GM12878 (cell line): ENCODE measurements around the gene AMELX. TPM values are rescaled to one million over a fixed set of nuclear protein-coding genes. Genes with fewer than 3 reads are reported as not detected.

Source experiments
- ATAC-seq: fragments of 200-7000 bp; cut with Tn5 transposase; 3 replicates; pipeline ENCODE4 v1.9.1; 2020; ENCODE audit warnings: mild to moderate bottlenecking, moderate library complexity
- BruUV-seq: library from RNA; stranded (reverse); fragments of 400-500 nt; replicated peaks from 2 replicates; lab custom pipeline; 2021; lab: Mats Ljungman, UMichigan
- CTCF ChIA-PET: fragments of 300-600 bp; sonication (Branson Sonifier 250); formaldehyde crosslinking; extraction: SDS; loops from one replicate; lab custom pipeline; 2021; ENCODE audit warnings: inconsistent platforms; lab: Yijun Ruan, JAX
- POLR2A ChIA-PET: fragments of 350-600 bp; formaldehyde crosslinking; extraction: SDS; loops from one replicate; lab custom pipeline; 2021; ENCODE audit warnings: inconsistent platforms; lab: Charles Lee
- RAD21 ChIA-PET: fragments of 300-600 bp; sonication (Branson Sonifier 250); formaldehyde crosslinking; loops from one replicate; lab custom pipeline; 2023; ENCODE audit warnings: antibody characterized with exemption; ENCODE audit not compliant: unreplicated experiment; lab: Charles Lee
- SMC1A ChIA-PET: fragments of 300-600 bp; sonication (Branson Sonifier 250); formaldehyde crosslinking; loops from one replicate; lab custom pipeline; 2023; ENCODE audit not compliant: unreplicated experiment, uncharacterized antibody; lab: Charles Lee
- DNase-seq: peaks from one replicate; pipeline ENCODE4 v3.0.0-alpha.2; 2011; ENCODE audit warnings: low read depth, low spot score
- FAIRE-seq: peaks from 3 replicates; lab custom pipeline; 2011; peaks lifted over from hg19 to GRCh38; lab: Jason Lieb, UNC
- H2AFZ ChIP-seq: 2 replicates; pipeline ENCODE4 v1.6.0; 2011; ENCODE audit warnings: low read depth, low read length, control low read depth; ENCODE audit not compliant: control insufficient read depth
- H3K27ac ChIP-seq: 2 replicates; pipeline ENCODE4 v1.5.1; 2011; ENCODE audit warnings: control low read depth; ENCODE audit not compliant: control insufficient read depth, insufficient read depth
- H3K27me3 ChIP-seq, 2 experiments: replicated peaks in 1 of 2; 2 replicates each; pipeline versions ENCODE4 v1.6.0 to v1.6.1; 2011; ENCODE audit warnings: low read length in 1 of 2; ENCODE audit not compliant: control insufficient read depth in 2 of 2, insufficient read depth in 2 of 2
- H3K36me3 ChIP-seq, 2 experiments: 2 replicates each; pipeline ENCODE4 v1.5.1; 2011; ENCODE audit warnings: low read length in 1 of 2; ENCODE audit not compliant: control insufficient read depth in 2 of 2, insufficient read depth in 2 of 2
- H3K4me1 ChIP-seq: 2 replicates; pipeline ENCODE4 v1.6.1; 2011; ENCODE audit warnings: mild to moderate bottlenecking, low read length, moderate library complexity, mixed read lengths; ENCODE audit not compliant: control insufficient read depth, insufficient read depth
- H3K4me2 ChIP-seq: 2 replicates; pipeline ENCODE4 v1.6.0; 2011; ENCODE audit warnings: control low read depth; ENCODE audit not compliant: control insufficient read depth, insufficient read depth
- H3K4me3 ChIP-seq: fragments of 200-600 bp; sonication (generic); 2 replicates; pipeline ENCODE4 v1.5.1; 2016
- H3K79me2 ChIP-seq: 2 replicates; pipeline ENCODE4 v1.6.0; 2011; ENCODE audit warnings: low read length; ENCODE audit not compliant: control insufficient read depth, insufficient read depth
- H3K9ac ChIP-seq: 2 replicates; pipeline ENCODE4 v1.8.0; 2011; ENCODE audit warnings: low read length, control low read depth, mixed read lengths; ENCODE audit not compliant: control insufficient read depth, insufficient read depth
- H3K9me3 ChIP-seq: replicated peaks from 3 replicates; pipeline ENCODE4 v1.5.1; 2011; ENCODE audit warnings: mild to moderate bottlenecking, low read length; ENCODE audit not compliant: control insufficient read depth, insufficient read depth
- H4K20me1 ChIP-seq: 2 replicates; pipeline ENCODE4 v1.6.0; 2011; ENCODE audit not compliant: control insufficient read depth, insufficient read depth
- ATF2 ChIP-seq: IDR thresholded peaks from 2 replicates; pipeline ENCODE4 v1.6.1; 2012; ENCODE audit warnings: low read length, inconsistent platforms
- CHD1 ChIP-seq: IDR thresholded peaks from 2 replicates; pipeline ENCODE4 v1.6.1; 2012; ENCODE audit warnings: low read depth, low read length, improper control_type of control experiment
- DPF2 ChIP-seq: fragments of 450-650 bp; IDR thresholded peaks from 2 replicates; pipeline ENCODE4 v1.6.1; 2017; ENCODE audit warnings: mild to moderate bottlenecking
- EP300 ChIP-seq, 2 experiments: fragments of 150-350 bp in 1 of 2; IDR thresholded peaks; 2 replicates each; pipeline ENCODE4 v1.6.1; 2011 to 2012; ENCODE audit warnings: low read depth in 2 of 2, low read length in 2 of 2, borderline replicate concordance in 1 of 2, improper control_type of control experiment in 1 of 2, inconsistent platforms in 1 of 2; ENCODE audit not compliant: control insufficient read depth in 1 of 2
- GATAD2B ChIP-seq: fragments of 450-650 bp; conservative IDR thresholded peaks from 2 replicates; pipeline ENCODE4 v1.6.1; 2017; ENCODE audit warnings: low read depth, mild to moderate bottlenecking, moderate library complexity
- JUNB ChIP-seq: IDR thresholded peaks from 2 replicates; pipeline ENCODE4 v1.6.1; 2016; ENCODE audit warnings: antibody characterized with exemption, mild to moderate bottlenecking
- MTA3 ChIP-seq: IDR thresholded peaks from 2 replicates; pipeline ENCODE4 v1.6.1; 2012; ENCODE audit warnings: low read length, inconsistent platforms, borderline replicate concordance
- NFYA ChIP-seq: IDR thresholded peaks from 2 replicates; pipeline ENCODE4 v1.6.1; 2011; ENCODE audit warnings: low read depth, mild to moderate bottlenecking, low read length, improper control_type of control experiment, borderline replicate concordance
- POU2F2 ChIP-seq: IDR thresholded peaks from 3 replicates; pipeline ENCODE4 v1.6.1; 2011; ENCODE audit warnings: low read depth, mild to moderate bottlenecking, low read length, borderline replicate concordance
- SMARCA5 ChIP-seq: fragments of 450-650 bp; IDR thresholded peaks from 2 replicates; pipeline ENCODE4 v1.6.1; 2017; ENCODE audit warnings: mild to moderate bottlenecking
- YY1 ChIP-seq: IDR thresholded peaks from 2 replicates; pipeline ENCODE4 v1.6.1; 2011; ENCODE audit warnings: low read depth, mild to moderate bottlenecking, low read length
- WGBS: methylation state at CpG from one replicate; pipeline ENCODE4 v1.1.6; 2016; ENCODE audit warnings: low lambda C conversion rate; ENCODE audit not compliant: insufficient replicate concordance, insufficient coverage; ENCODE audit errors: missing lambda C conversion rate; 5-methylcytosine and 5-hydroxymethylcytosine counted together
- in situ Hi-C: fragments of 300-500 bp; cut with MboI; formaldehyde crosslinking; loops from 9 replicates; pipeline ENCODE4 v1.14.3; 2018; ENCODE audit warnings: mixed read lengths
- intact Hi-C: fragments of 100-400 bp; cut with micrococcal nuclease; formaldehyde crosslinking; loops from one replicate; pipeline ENCODE4 v1.14.2; 2022; ENCODE audit not compliant: unreplicated experiment
- polyA plus RNA-seq, 11 experiments: library from polyadenylated mRNA; depleted of rRNA in 4 of 11; unstranded in 6 of 11; stranded (reverse) in 5 of 11; fragments of >200 nt; fragmentation: Nextera tagmentation in 4 of 11; fragmentation: Illumina TruSeq in 1 of 11; extraction: Ambion mirVana in 4 of 11; extraction: Trizol in 1 of 11; gene quantifications; 1 replicate in 1 of 11; 2 replicates in 10 of 11; pipeline versions ENCODE4 v1.2.1 to v1.2.3, GENCODE V29; 2011 to 2016; ENCODE audit warnings: inconsistent platforms in 2 of 11, missing spikeins in 2 of 11, low read depth in 1 of 11
- total RNA-seq, 4 experiments: library from RNA; depleted of rRNA in 3 of 4; stranded (reverse); fragments of >200 nt in 3 of 4; fragmentation: Illumina TruSeq in 1 of 4; extraction: Trizol in 1 of 4; gene quantifications; 2 replicates each; pipeline versions ENCODE4 v1.2.1 to v1.2.3, GENCODE V29; 2013 to 2021
- TF ChIP-seq, protein P1 (sequence below): fragments of 150-350 bp; IDR thresholded peaks from 2 replicates; pipeline ENCODE4 v1.6.1; 2016; ENCODE audit warnings: low read depth, low read length
- TF ChIP-seq, protein P2 (sequence below): fragments of 450-650 bp; IDR thresholded peaks from 2 replicates; pipeline ENCODE4 v1.6.1; 2017; ENCODE audit warnings: mild to moderate bottlenecking, low read depth, inconsistent platforms; ENCODE audit not compliant: poor library complexity, severe bottlenecking

Gene AMELX
- total and polyA plus RNA-seq, 10 of the 15 experiments (the other 5 are each of a cell fraction or from before 2014, with no cell fraction given) = not detected

DNA sequence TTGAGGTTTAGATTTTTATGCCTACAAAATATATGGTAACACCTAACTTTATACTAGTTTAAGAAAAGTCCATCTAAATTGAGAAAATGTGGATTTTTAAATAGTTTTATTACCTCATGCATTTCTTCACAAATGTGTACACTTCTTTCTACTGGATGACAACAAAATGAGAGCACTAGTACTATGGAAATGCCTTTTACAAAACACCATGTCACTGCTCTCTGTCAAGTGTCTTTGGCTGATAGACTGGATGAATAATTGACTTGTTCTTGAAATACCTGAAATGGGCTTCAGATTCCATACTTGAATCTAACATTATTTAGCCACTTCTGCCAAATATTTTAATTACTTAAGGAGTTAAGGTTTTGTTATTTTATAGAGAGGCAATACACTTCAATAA is 49.5 kb downstream of the AMELX start (continued):
- TF ChIP-seq GATAD2B = no peak
- TF ChIP-seq POU2F2 = no peak
- no peak for TF ChIP-seq JUNB
- TF ChIP-seq, all 136 proteins: peak for 0

GRCh38 chrX:11346121-11346682 is 53.0 kb downstream of the AMELX start:
- Histone ChIP-seq H3K27ac (no peak overlapping the region), H3K27me3 (no peaks in the 10 kb centered on the region), H3K4me2 (no peak overlapping the region), H3K4me3 (no peak overlapping the region), H3K36me3 (no peaks in the 10 kb centered on the region), H3K9me3 (no peaks in the 10 kb centered on the region), H3K79me2 (no peaks in the 10 kb centered on the region), H2AFZ (no peak overlapping the region), H4K20me1 (no peaks in the 10 kb centered on the region), H3K9ac (no peak overlapping the region), H3K4me1 (peaks cover 3% of the 10 kb centered on the region; the same call in 1 of the 2 replicates)
- 2% methylated on average over 2 of the region's 2 CpGs for WGBS
- ChIA-PET CTCF (no interaction called here), SMC1A (no interaction called here), RAD21 (no interaction called here), POLR2A (interaction anchor here (0.6 kb wide), 2 partner anchors 38 to 54 kb away, joined by 3 read pairs; no protein-coding TSS in a partner anchor)
- BruUV-seq = no TSS peak
- intact Hi-C loops = no loop called here
- TF ChIP-seq, protein P1, sequence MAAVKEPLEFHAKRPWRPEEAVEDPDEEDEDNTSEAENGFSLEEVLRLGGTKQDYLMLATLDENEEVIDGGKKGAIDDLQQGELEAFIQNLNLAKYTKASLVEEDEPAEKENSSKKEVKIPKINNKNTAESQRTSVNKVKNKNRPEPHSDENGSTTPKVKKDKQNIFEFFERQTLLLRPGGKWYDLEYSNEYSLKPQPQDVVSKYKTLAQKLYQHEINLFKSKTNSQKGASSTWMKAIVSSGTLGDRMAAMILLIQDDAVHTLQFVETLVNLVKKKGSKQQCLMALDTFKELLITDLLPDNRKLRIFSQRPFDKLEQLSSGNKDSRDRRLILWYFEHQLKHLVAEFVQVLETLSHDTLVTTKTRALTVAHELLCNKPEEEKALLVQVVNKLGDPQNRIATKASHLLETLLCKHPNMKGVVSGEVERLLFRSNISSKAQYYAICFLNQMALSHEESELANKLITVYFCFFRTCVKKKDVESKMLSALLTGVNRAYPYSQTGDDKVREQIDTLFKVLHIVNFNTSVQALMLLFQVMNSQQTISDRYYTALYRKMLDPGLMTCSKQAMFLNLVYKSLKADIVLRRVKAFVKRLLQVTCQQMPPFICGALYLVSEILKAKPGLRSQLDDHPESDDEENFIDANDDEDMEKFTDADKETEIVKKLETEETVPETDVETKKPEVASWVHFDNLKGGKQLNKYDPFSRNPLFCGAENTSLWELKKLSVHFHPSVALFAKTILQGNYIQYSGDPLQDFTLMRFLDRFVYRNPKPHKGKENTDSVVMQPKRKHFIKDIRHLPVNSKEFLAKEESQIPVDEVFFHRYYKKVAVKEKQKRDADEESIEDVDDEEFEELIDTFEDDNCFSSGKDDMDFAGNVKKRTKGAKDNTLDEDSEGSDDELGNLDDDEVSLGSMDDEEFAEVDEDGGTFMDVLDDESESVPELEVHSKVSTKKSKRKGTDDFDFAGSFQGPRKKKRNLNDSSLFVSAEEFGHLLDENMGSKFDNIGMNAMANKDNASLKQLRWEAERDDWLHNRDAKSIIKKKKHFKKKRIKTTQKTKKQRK = no peak
- no peak for TF ChIP-seq MTA3
- no peak for TF ChIP-seq NFYA
- TF ChIP-seq, protein P2, sequence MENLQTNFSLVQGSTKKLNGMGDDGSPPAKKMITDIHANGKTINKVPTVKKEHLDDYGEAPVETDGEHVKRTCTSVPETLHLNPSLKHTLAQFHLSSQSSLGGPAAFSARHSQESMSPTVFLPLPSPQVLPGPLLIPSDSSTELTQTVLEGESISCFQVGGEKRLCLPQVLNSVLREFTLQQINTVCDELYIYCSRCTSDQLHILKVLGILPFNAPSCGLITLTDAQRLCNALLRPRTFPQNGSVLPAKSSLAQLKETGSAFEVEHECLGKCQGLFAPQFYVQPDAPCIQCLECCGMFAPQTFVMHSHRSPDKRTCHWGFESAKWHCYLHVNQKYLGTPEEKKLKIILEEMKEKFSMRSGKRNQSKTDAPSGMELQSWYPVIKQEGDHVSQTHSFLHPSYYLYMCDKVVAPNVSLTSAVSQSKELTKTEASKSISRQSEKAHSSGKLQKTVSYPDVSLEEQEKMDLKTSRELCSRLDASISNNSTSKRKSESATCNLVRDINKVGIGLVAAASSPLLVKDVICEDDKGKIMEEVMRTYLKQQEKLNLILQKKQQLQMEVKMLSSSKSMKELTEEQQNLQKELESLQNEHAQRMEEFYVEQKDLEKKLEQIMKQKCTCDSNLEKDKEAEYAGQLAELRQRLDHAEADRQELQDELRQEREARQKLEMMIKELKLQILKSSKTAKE = no peak
- TF ChIP-seq ATF2 = no peak
- no peak for TF ChIP-seq EP300 (IDR thresholded peaks at IDR 0.05; ENCODE audit: borderline replicate concordance in 1 of 2, control insufficient read depth in 1 of 2, low read depth in 2 of 2, low read length in 2 of 2)
- TF ChIP-seq YY1 = no peak
- no peak for TF ChIP-seq SMARCA5
- no peak for TF ChIP-seq CHD1
- TF ChIP-seq DPF2 = no peak
- no peak for FAIRE-seq
- no peak for ATAC-seq
- DNase-seq = no peak
- in situ Hi-C loops = no loop called here
